NCI-H524 treated with DMSO at 0.1 percent for 48 hours (cell line): ENCODE data around the gene RBBP8.
A peak's percentile ranks its signal among the peaks of the same experiment; 100 is the strongest.

Experiments used
- DNase-seq: peaks from one replicate; lab custom pipeline; 2025; lab: John Stamatoyannopoulos, UW

RBBP8 gene

GRCh38 chr18:22999212-22999611 lies 66.1 kb downstream of the RBBP8 start:
- no peak for DNase-seq

GRCh38 chr18:22999647-23000046 lies 66.5 kb downstream of the RBBP8 start:
- DNase-seq, result no peak

- DNase-seq, result no peak
These were observed 70.2 kb downstream of the RBBP8 start for GRCh38 chr18:23003289-23003688.

GRCh38 chr18:23012249-23012648 lies 79.1 kb downstream of the RBBP8 start:
- no peak for DNase-seq

GRCh38 chr18:23020555-23021294 lies 87.6 kb downstream of the RBBP8 start:
- no peak for DNase-seq

- DNase-seq, result no peak
These were observed 88.5 kb downstream of the RBBP8 start for GRCh38 chr18:23021623-23022022.

GRCh38 chr18:23032030-23032582 lies 99.0 kb downstream of the RBBP8 start:
- DNase-seq, result no peak

GRCh38 chr18:23033056-23033455 lies 99.9 kb downstream of the RBBP8 start:
- DNase-seq, result no peak

GRCh38 chr18:23036660-23037201 lies 103.6 kb downstream of the RBBP8 start:
- DNase-seq, result no peak

GRCh38 chr18:23037646-23038045 lies 104.5 kb downstream of the RBBP8 start:
- no peak for DNase-seq

- DNase-seq, result no peak
These were observed 105.6 kb downstream of the RBBP8 start for GRCh38 chr18:23038712-23039111.

- DNase-seq, result no peak
These were observed 109.0 kb downstream of the RBBP8 start for GRCh38 chr18:23042133-23042532.

GRCh38 chr18:23043803-23044376 lies 110.8 kb downstream of the RBBP8 start:
- DNase-seq, result no peak

- no peak for DNase-seq
These were observed 116.7 kb downstream of the RBBP8 start for GRCh38 chr18:23049698-23050373.

- DNase-seq, result peak; percentile 3
These were observed 120.8 kb downstream of the RBBP8 start for GRCh38 chr18:23053776-23054457.

- no peak for DNase-seq
These were observed 121.4 kb downstream of the RBBP8 start for GRCh38 chr18:23054553-23054952.

- DNase-seq, result peak; percentile 11
These were observed 123.2 kb downstream of the RBBP8 start for GRCh38 chr18:23056315-23056714.

GRCh38 chr18:23057096-23057495 lies 124.0 kb downstream of the RBBP8 start:
- peak; percentile 88 for DNase-seq

- DNase-seq, result no peak
These were observed 125.8 kb downstream of the RBBP8 start for GRCh38 chr18:23058746-23059415.

GRCh38 chr18:23059541-23060465 lies 126.7 kb downstream of the RBBP8 start:
- no peak for DNase-seq
